Gastroesophageal sphincter (tissue), 3 donors: ENCODE measurements around the gene CDK14.

Experiments
- CTCF ChIP-seq, 4 experiments: fragments of 200-600 bp in 2 of 4; fragments of 450-650 bp in 2 of 4; sonication (generic) in 1 of 4; IDR thresholded peaks; one replicate each; pipeline ENCODE4 v1.5.1; 2017 to 2019; ENCODE audit warnings: antibody characterized with exemption in 4 of 4, mild to moderate bottlenecking in 2 of 4, moderate library complexity in 2 of 4
- POLR2A ChIP-seq, 2 donors: fragments of 450-650 bp; IDR thresholded peaks; one replicate each; pipeline ENCODE4 v1.6.1; 2017; ENCODE audit warnings: antibody characterized with exemption in 2 of 2, mild to moderate bottlenecking in 2 of 2, moderate library complexity in 1 of 2
- POLR2AphosphoS5 ChIP-seq: sonication (generic); formaldehyde crosslinking; IDR thresholded peaks from one replicate; pipeline ENCODE4 v1.6.1; 2017; ENCODE audit warnings: antibody characterized with exemption

- no peak for TF ChIP-seq CTCF (IDR thresholded peaks at IDR 0.05)
- TF ChIP-seq POLR2AphosphoS5 = no peak
- no peak for TF ChIP-seq POLR2A (IDR thresholded peaks at IDR 0.05)
Measured at GRCh38 chr7:91064052-91064451, 467.9 kb downstream of the CDK14 start.
